ENCODE data around the gene PECR.
"Not testable (repeated sequence)": the region's sequence is repeated elsewhere in the genome, so short reads cannot be mapped to it uniquely, and the experiment has no call there.

The PECR gene

GRCh38 chr2:215998636-215999035 is 83.0 kb downstream of the PECR start:
- DNase-seq, result no peak

GRCh38 chr2:215997219-215997618 is 84.4 kb downstream of the PECR start:
- no peak for DNase-seq

- no peak for DNase-seq
Observed at GRCh38 chr2:215994911-215995310, 86.7 kb downstream of the PECR start.

GRCh38 chr2:215988556-215989207 is 92.9 kb downstream of the PECR start:
- not testable (repeated sequence) for DNase-seq

Data from activated effector memory CD4-positive, alpha-beta T cell treated with Interleukin-2 at 50 U/mL for 16 hours (primary cell).